Uterus (tissue), 2 donors: ENCODE measurements around the gene RALGPS2.
"Not testable (repeated sequence)": the region's sequence is repeated elsewhere in the genome, so short reads cannot be mapped to it uniquely, and the experiment has no call there.

ENCODE experiments used
- CTCF ChIP-seq, 4 experiments: fragments of 200-600 bp in 2 of 4; fragments of 450-650 bp in 2 of 4; sonication (generic) in 2 of 4; IDR thresholded peaks; one replicate each; pipeline ENCODE4 v1.5.1; 2016 to 2019; ENCODE audit warnings: antibody characterized with exemption in 4 of 4, mild to moderate bottlenecking in 2 of 4, moderate library complexity in 1 of 4
- POLR2A ChIP-seq, 2 donors: fragments of 450-650 bp; IDR thresholded peaks; one replicate each; pipeline ENCODE4 v1.6.1; 2016; ENCODE audit warnings: antibody characterized with exemption in 2 of 2, mild to moderate bottlenecking in 1 of 2, moderate library complexity in 1 of 2

GRCh38 chr1:178754655-178755256, 29.7 kb downstream of the RALGPS2 start:
- not testable (repeated sequence) for TF ChIP-seq CTCF, POLR2A (IDR thresholded peaks at IDR 0.05)
